ENCODE measurements around the gene MRPS15. TPM values are rescaled to one million over a fixed set of nuclear protein-coding genes. Genes with fewer than 3 reads are reported as not detected.
"Not testable (repeated sequence)": the region's sequence is repeated elsewhere in the genome, so short reads cannot be mapped to it uniquely, and the experiment has no call there.

MRPS15 gene
- total RNA-seq, 4 donors from 2014 or later: 19.5 to 59.5 (median 42.4) TPM

GRCh38 chr1:36481091-36481490 lies 16.9 kb upstream of the MRPS15 start:
- DNase-seq: no peak
- in situ Hi-C loops (cut with MboI; ENCODE audit: low pct_ligation_motif_present in 1 of 4, low pct_unique_long_range_greater_than_20kb in 1 of 4, low sequenced_read_pairs in 3 of 4): no loop called here

GRCh38 chr1:36480161-36480560 lies 16.0 kb upstream of the MRPS15 start:
- Histone ChIP-seq H3K4me3 (no peak overlapping the region), H3K27me3 (no peaks in the 10 kb centered on the region), H3K27ac (no peak overlapping the region), H3K9me3 (no peaks in the 10 kb centered on the region), H3K4me1 (no peaks in the 10 kb centered on the region), H3K36me3 (no peaks in the 10 kb centered on the region)
- WGBS, 2 donors (ENCODE audit: low coverage in 1 of 2): 75% methylated on average over 2 of the region's 2 CpGs; no CpG with 5 or more reads in 1 of the 2 donors
- in situ Hi-C loops (cut with MboI; ENCODE audit: low pct_ligation_motif_present in 1 of 4, low pct_unique_long_range_greater_than_20kb in 1 of 4, low sequenced_read_pairs in 3 of 4): no loop called here
- no peak for DNase-seq
- no peak for TF ChIP-seq POLR2A (IDR thresholded peaks at IDR 0.05)
- TF ChIP-seq, protein P1, sequence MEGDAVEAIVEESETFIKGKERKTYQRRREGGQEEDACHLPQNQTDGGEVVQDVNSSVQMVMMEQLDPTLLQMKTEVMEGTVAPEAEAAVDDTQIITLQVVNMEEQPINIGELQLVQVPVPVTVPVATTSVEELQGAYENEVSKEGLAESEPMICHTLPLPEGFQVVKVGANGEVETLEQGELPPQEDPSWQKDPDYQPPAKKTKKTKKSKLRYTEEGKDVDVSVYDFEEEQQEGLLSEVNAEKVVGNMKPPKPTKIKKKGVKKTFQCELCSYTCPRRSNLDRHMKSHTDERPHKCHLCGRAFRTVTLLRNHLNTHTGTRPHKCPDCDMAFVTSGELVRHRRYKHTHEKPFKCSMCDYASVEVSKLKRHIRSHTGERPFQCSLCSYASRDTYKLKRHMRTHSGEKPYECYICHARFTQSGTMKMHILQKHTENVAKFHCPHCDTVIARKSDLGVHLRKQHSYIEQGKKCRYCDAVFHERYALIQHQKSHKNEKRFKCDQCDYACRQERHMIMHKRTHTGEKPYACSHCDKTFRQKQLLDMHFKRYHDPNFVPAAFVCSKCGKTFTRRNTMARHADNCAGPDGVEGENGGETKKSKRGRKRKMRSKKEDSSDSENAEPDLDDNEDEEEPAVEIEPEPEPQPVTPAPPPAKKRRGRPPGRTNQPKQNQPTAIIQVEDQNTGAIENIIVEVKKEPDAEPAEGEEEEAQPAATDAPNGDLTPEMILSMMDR (IDR thresholded peaks at IDR 0.05): no peak
- no peak for TF ChIP-seq EP300 (IDR thresholded peaks at IDR 0.05; ENCODE audit: low read depth)
- TF ChIP-seq POLR2AphosphoS5 (IDR thresholded peaks at IDR 0.05): no peak
- intact Hi-C loops (cut with DNase I; ENCODE audit: low total_unique reads): no loop called here

More at GRCh38 chr1:36481091-36481490, 16.9 kb upstream of the MRPS15 start:
- WGBS, 2 donors (ENCODE audit: low coverage in 1 of 2): 71% methylated on average over 6 of the region's 6 CpGs; no CpG with 5 or more reads in 1 of the 2 donors
- TF ChIP-seq POLR2A (IDR thresholded peaks at IDR 0.05): no peak
- TF ChIP-seq, protein P1 (IDR thresholded peaks at IDR 0.05): no peak
- TF ChIP-seq EP300 (IDR thresholded peaks at IDR 0.05; ENCODE audit: low read depth): no peak
- H3K36me3 ChIP-seq: no peaks in the 10 kb centered on the region
- intact Hi-C loops (cut with DNase I; ENCODE audit: low total_unique reads): no loop called here
- H3K4me1 ChIP-seq: no peaks in the 10 kb centered on the region
- no peaks in the 10 kb centered on the region for H3K9me3 ChIP-seq
- no peak overlapping the region for H3K4me3 ChIP-seq
- H3K27me3 ChIP-seq: no peaks in the 10 kb centered on the region
- no peak overlapping the region for H3K27ac ChIP-seq

GRCh38 chr1:36479505-36480051 lies 15.4 kb upstream of the MRPS15 start:
- Histone ChIP-seq H3K36me3 (no peaks in the 10 kb centered on the region), H3K9me3 (no peaks in the 10 kb centered on the region), H3K4me3 (no peak overlapping the region), H3K27ac (no peak overlapping the region), H3K4me1 (no peaks in the 10 kb centered on the region), H3K27me3 (no peaks in the 10 kb centered on the region)
- TF ChIP-seq, protein P1 (IDR thresholded peaks at IDR 0.05): no peak
- TF ChIP-seq POLR2A (IDR thresholded peaks at IDR 0.05): no peak
- no peak for TF ChIP-seq POLR2AphosphoS5 (IDR thresholded peaks at IDR 0.05)
- no peak for TF ChIP-seq EP300 (IDR thresholded peaks at IDR 0.05; ENCODE audit: low read depth)
- DNase-seq: no peak
- intact Hi-C loops (cut with DNase I; ENCODE audit: low total_unique reads) (no loop called here), in situ Hi-C loops (cut with MboI; ENCODE audit: low pct_ligation_motif_present in 1 of 4, low pct_unique_long_range_greater_than_20kb in 1 of 4, low sequenced_read_pairs in 3 of 4) (no loop called here)
- WGBS, 2 donors (ENCODE audit: low coverage in 1 of 2): 50 to 81% methylated on average over 1 to 2 of the region's 2 CpGs

DNA sequence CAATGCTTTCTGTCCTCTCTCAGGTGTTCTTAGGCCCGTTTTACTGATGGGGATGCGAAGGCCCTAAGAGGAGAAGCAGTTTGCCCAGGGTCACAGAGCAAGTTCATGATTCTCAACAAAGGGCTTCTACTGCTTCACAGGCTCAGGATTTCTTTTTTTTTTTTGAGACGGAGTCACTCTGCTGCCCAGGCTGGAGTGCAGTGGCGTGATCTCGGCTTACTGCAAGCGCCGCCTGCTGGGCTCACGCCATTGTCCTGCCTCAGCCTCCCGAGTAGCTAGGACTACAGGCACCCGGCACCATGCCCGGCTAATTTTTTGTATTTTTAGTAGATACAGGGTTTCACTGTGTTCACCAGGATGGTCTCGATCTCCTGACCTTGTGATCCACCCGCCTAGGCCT lies 13.4 kb upstream of the MRPS15 start:
- H3K27me3 ChIP-seq; intact Hi-C loops (cut with DNase I; ENCODE audit: low total_unique reads); H3K27ac ChIP-seq; H3K4me3 ChIP-seq; DNase-seq; H3K4me1 ChIP-seq; in situ Hi-C loops (cut with MboI; ENCODE audit: low pct_ligation_motif_present in 1 of 4, low pct_unique_long_range_greater_than_20kb in 1 of 4, low sequenced_read_pairs in 3 of 4); H3K36me3 ChIP-seq; H3K9me3 ChIP-seq: not testable (repeated sequence)
- 87 to 93% methylated on average over 2 to 13 of the region's 13 CpGs for WGBS, 2 donors (ENCODE audit: low coverage in 1 of 2)

GRCh38 chr1:36476945-36477344 lies 12.8 kb upstream of the MRPS15 start:
- no peaks in the 10 kb centered on the region for H3K27me3 ChIP-seq
- H3K9me3 ChIP-seq: no peaks in the 10 kb centered on the region
- TF ChIP-seq EP300 (IDR thresholded peaks at IDR 0.05; ENCODE audit: low read depth) (no peak), POLR2A (IDR thresholded peaks at IDR 0.05) (no peak), POLR2AphosphoS5 (IDR thresholded peaks at IDR 0.05) (no peak)
- TF ChIP-seq, protein P1 (IDR thresholded peaks at IDR 0.05): no peak
- no peak for DNase-seq
- 50 to 78% methylated on average over 4 to 5 of the region's 5 CpGs for WGBS, 2 donors (ENCODE audit: low coverage in 1 of 2)
- no peaks in the 10 kb centered on the region for H3K36me3 ChIP-seq
- in situ Hi-C loops (cut with MboI; ENCODE audit: low pct_ligation_motif_present in 1 of 4, low pct_unique_long_range_greater_than_20kb in 1 of 4, low sequenced_read_pairs in 3 of 4) (no loop called here), intact Hi-C loops (cut with DNase I; ENCODE audit: low total_unique reads) (no loop called here)
- no peaks in the 10 kb centered on the region for H3K4me1 ChIP-seq
- no peak overlapping the region for H3K27ac ChIP-seq
- no peak overlapping the region for H3K4me3 ChIP-seq
